HepG2 (cell line): ENCODE results near the gene C2. TPM values are rescaled to one million over a fixed set of nuclear protein-coding genes. Genes with fewer than 3 reads are reported as not detected.

Source experiments
- ARID3A ChIP-seq: IDR thresholded peaks from 2 replicates; pipeline ENCODE4 v1.6.1; 2012; ENCODE audit warnings: low read depth, low read length, improper control_type of control experiment
- BCL6 ChIP-seq: IDR thresholded peaks from 2 replicates; pipeline ENCODE4 v1.6.1; 2016; ENCODE audit warnings: missing genetic modification reagents, missing compliant biosample characterization
- BHLHE40 ChIP-seq: IDR thresholded peaks from 2 replicates; pipeline ENCODE4 v1.6.1; 2011; ENCODE audit warnings: low read length, improper control_type of control experiment
- CAMTA2 ChIP-seq: sonication (generic); formaldehyde crosslinking; IDR thresholded peaks from 2 replicates; pipeline ENCODE4 v1.4.0; 2020; ENCODE audit warnings: mild to moderate bottlenecking, missing genetic modification reagents, borderline replicate concordance
- HMGA1 ChIP-seq: sonication (generic); formaldehyde crosslinking; conservative IDR thresholded peaks from 2 replicates; pipeline ENCODE4 v1.4.0; 2020; ENCODE audit warnings: missing genetic modification reagents
- KLF13 ChIP-seq: sonication (generic); formaldehyde crosslinking; IDR thresholded peaks from 2 replicates; pipeline ENCODE4 v1.4.0; 2020; ENCODE audit warnings: mild to moderate bottlenecking, missing genetic modification reagents
- MEIS2 ChIP-seq: sonication (generic); formaldehyde crosslinking; IDR thresholded peaks from 2 replicates; pipeline ENCODE4 v1.9.0; 2021; ENCODE audit warnings: mild to moderate bottlenecking, missing genetic modification reagents
- NPAS2 ChIP-seq: sonication (generic); formaldehyde crosslinking; IDR thresholded peaks from 2 replicates; pipeline ENCODE4 v1.8.0; 2022; ENCODE audit warnings: mild to moderate bottlenecking, missing genetic modification reagents, borderline replicate concordance
- PBX3 ChIP-seq: sonication (generic); formaldehyde crosslinking; IDR thresholded peaks from 2 replicates; pipeline ENCODE4 v1.8.1; 2023; ENCODE audit warnings: missing genetic modification reagents, inconsistent platforms, borderline replicate concordance
- PRPF4 ChIP-seq: fragments of 200-400 bp; formaldehyde crosslinking; IDR thresholded peaks from 2 replicates; pipeline ENCODE4 v1.6.1; 2016; ENCODE audit warnings: low read length, low read depth; ENCODE audit not compliant: poor library complexity, severe bottlenecking
- SALL2 ChIP-seq: sonication (generic); formaldehyde crosslinking; IDR thresholded peaks from 2 replicates; pipeline ENCODE4 v1.8.1; 2023; ENCODE audit warnings: mild to moderate bottlenecking, missing genetic modification reagents, inconsistent platforms
- SMC3 ChIP-seq: IDR thresholded peaks from 2 replicates; pipeline ENCODE4 v1.6.1; 2011; ENCODE audit warnings: low read length, improper control_type of control experiment
- SNAPC2 ChIP-seq: sonication (generic); formaldehyde crosslinking; IDR thresholded peaks from 2 replicates; pipeline ENCODE4 v1.8.1; 2022; ENCODE audit warnings: mild to moderate bottlenecking, missing genetic modification reagents
- TFAP4 ChIP-seq: sonication (generic); IDR thresholded peaks from 2 replicates; pipeline ENCODE4 v1.6.1; 2016; ENCODE audit warnings: low read depth, borderline replicate concordance
- ZBTB42 ChIP-seq: sonication (generic); formaldehyde crosslinking; IDR thresholded peaks from 2 replicates; pipeline ENCODE4 v1.5.0; 2020; ENCODE audit warnings: mild to moderate bottlenecking, missing genetic modification reagents
- ZNF451 ChIP-seq: sonication (generic); formaldehyde crosslinking; IDR thresholded peaks from 2 replicates; pipeline ENCODE4 v1.5.0; 2020; ENCODE audit warnings: mild to moderate bottlenecking, missing genetic modification reagents
- ZNF629 ChIP-seq: sonication (generic); formaldehyde crosslinking; conservative IDR thresholded peaks from 2 replicates; pipeline ENCODE4 v1.5.0; 2020; ENCODE audit warnings: missing genetic modification reagents
- ZNF709 ChIP-seq: sonication (generic); formaldehyde crosslinking; IDR thresholded peaks from 2 replicates; pipeline ENCODE4 v1.5.0; 2020; ENCODE audit warnings: mild to moderate bottlenecking, missing genetic modification reagents
- ZNF713 ChIP-seq: sonication (generic); formaldehyde crosslinking; IDR thresholded peaks from 2 replicates; pipeline ENCODE4 v1.4.0; 2020; ENCODE audit warnings: mild to moderate bottlenecking, missing genetic modification reagents
- polyA plus RNA-seq, 8 experiments: library from polyadenylated mRNA; depleted of rRNA in 3 of 8; stranded (reverse) in 7 of 8; unstranded in 1 of 8; fragments of >200 nt; fragmentation: Illumina TruSeq in 4 of 8; extraction: Trizol in 4 of 8; gene quantifications; 2 replicates each; pipeline versions ENCODE4 v1.2.1 to v1.2.3, GENCODE V29; 2011 to 2016; ENCODE audit warnings: low read depth in 4 of 8, missing spikeins in 1 of 8, mixed read lengths in 1 of 8; ENCODE audit not compliant: insufficient read depth in 1 of 8
- total RNA-seq, 5 experiments: library from RNA; depleted of rRNA; stranded (reverse); fragments of >200 nt; fragmentation: Illumina TruSeq; extraction: Trizol; gene quantifications; 2 replicates each; pipeline ENCODE4 v1.2.3, GENCODE V29; 2016; ENCODE audit warnings: low read depth in 1 of 5
- TF ChIP-seq, protein P1 (sequence below): sonication (generic); formaldehyde crosslinking; IDR thresholded peaks from 2 replicates; pipeline ENCODE4 v1.9.0; 2021; ENCODE audit warnings: missing genetic modification reagents, borderline replicate concordance
- TF ChIP-seq, protein P2 (sequence below): sonication (generic); formaldehyde crosslinking; IDR thresholded peaks from 2 replicates; pipeline ENCODE4 v1.4.0; 2020; ENCODE audit warnings: missing genetic modification reagents

Gene C2
- total and polyA plus RNA-seq, 2 of the 13 experiments (the other 11 are each of a cell fraction or from before 2014, with no cell fraction given) = 165 to 307 TPM

- TF ChIP-seq TFAP4 = no peak; the same call in 1 of the 2 replicates
- TF ChIP-seq ZBTB42 (CRISPR knock-in tag) = peak; percentile 70; the same call in 1 of the 2 replicates
- 0 out of 2 replicates have a peak, but pooled peaks have one; percentile 21 for TF ChIP-seq KLF13 (CRISPR knock-in tag)
- TF ChIP-seq SNAPC2 (CRISPR knock-in tag) = peak; percentile 87; the same call in 1 of the 2 replicates
- no peak; the same call in 1 of the 2 replicates for TF ChIP-seq PBX3
- peak; percentile 88 for TF ChIP-seq CAMTA2 (CRISPR knock-in tag)
- peak; percentile 90 for TF ChIP-seq MEIS2 (CRISPR knock-in tag)
- TF ChIP-seq ZNF713 (CRISPR knock-in tag) = 0 out of 2 replicates have a peak, but pooled peaks have one; percentile 81
- TF ChIP-seq, protein P1, sequence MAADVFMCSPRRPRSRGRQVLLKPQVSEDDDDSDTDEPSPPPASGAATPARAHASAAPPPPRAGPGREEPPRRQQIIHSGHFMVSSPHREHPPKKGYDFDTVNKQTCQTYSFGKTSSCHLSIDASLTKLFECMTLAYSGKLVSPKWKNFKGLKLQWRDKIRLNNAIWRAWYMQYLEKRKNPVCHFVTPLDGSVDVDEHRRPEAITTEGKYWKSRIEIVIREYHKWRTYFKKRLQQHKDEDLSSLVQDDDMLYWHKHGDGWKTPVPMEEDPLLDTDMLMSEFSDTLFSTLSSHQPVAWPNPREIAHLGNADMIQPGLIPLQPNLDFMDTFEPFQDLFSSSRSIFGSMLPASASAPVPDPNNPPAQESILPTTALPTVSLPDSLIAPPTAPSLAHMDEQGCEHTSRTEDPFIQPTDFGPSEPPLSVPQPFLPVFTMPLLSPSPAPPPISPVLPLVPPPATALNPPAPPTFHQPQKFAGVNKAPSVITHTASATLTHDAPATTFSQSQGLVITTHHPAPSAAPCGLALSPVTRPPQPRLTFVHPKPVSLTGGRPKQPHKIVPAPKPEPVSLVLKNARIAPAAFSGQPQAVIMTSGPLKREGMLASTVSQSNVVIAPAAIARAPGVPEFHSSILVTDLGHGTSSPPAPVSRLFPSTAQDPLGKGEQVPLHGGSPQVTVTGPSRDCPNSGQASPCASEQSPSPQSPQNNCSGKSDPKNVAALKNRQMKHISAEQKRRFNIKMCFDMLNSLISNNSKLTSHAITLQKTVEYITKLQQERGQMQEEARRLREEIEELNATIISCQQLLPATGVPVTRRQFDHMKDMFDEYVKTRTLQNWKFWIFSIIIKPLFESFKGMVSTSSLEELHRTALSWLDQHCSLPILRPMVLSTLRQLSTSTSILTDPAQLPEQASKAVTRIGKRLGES (CRISPR knock-in tag) = no peak
- TF ChIP-seq, protein P2, sequence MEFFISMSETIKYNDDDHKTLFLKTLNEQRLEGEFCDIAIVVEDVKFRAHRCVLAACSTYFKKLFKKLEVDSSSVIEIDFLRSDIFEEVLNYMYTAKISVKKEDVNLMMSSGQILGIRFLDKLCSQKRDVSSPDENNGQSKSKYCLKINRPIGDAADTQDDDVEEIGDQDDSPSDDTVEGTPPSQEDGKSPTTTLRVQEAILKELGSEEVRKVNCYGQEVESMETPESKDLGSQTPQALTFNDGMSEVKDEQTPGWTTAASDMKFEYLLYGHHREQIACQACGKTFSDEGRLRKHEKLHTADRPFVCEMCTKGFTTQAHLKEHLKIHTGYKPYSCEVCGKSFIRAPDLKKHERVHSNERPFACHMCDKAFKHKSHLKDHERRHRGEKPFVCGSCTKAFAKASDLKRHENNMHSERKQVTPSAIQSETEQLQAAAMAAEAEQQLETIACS (CRISPR knock-in tag) = 0 out of 2 replicates have a peak, but pooled peaks have one; percentile 32
- TF ChIP-seq BCL6 = peak; percentile 80
- TF ChIP-seq PRPF4 = peak; percentile 89
- TF ChIP-seq HMGA1 = no peak
- TF ChIP-seq ZNF709 (CRISPR knock-in tag) = peak; percentile 7; the same call in 1 of the 2 replicates
- peak; percentile 35; the same call in 1 of the 2 replicates for TF ChIP-seq ZNF629 (CRISPR knock-in tag)
- peak; percentile 59 for TF ChIP-seq SMC3
- peak; percentile 100 for TF ChIP-seq ARID3A
- no peak for TF ChIP-seq NPAS2
- TF ChIP-seq SALL2 (CRISPR knock-in tag) = peak; percentile 71; the same call in 1 of the 2 replicates
- TF ChIP-seq BHLHE40 = peak; percentile 45; the same call in 1 of the 2 replicates
- peak; percentile 35; the same call in 1 of the 2 replicates for TF ChIP-seq ZNF451 (CRISPR knock-in tag)
Measured at GRCh38 chr6:31945507-31946369, 18.2 kb downstream of the C2 start, which contains the start of gene CFB (continued).
